HFFc6 (cell line): Measurements from ENCODE around the gene FKBP4. TPM values are rescaled to one million over a fixed set of nuclear protein-coding genes. Genes with fewer than 3 reads are reported as not detected.
"Not testable (repeated sequence)": the region's sequence is repeated elsewhere in the genome, so short reads cannot be mapped to it uniquely, and the experiment has no call there.

Experiments used
- DNase-seq: peaks from one replicate; pipeline ENCODE4 v3.0.0-alpha.2; 2018
- H3K27ac Mint-ChIP-seq: 2 replicates; pipeline ENCODE4 v1.8.0; 2020; ENCODE audit warnings: mild to moderate bottlenecking, mixed read lengths
- H3K27me3 Mint-ChIP-seq: 2 replicates; pipeline ENCODE4 v1.8.0; 2021; ENCODE audit warnings: mild to moderate bottlenecking, moderate library complexity, mixed read lengths; ENCODE audit not compliant: insufficient read depth
- H3K36me3 Mint-ChIP-seq: 2 replicates; pipeline ENCODE4 v1.8.0; 2021; ENCODE audit warnings: low read depth, mixed read lengths
- H3K4me1 Mint-ChIP-seq: 2 replicates; pipeline ENCODE4 v1.8.0; 2020; ENCODE audit warnings: low read depth, mixed read lengths
- H3K4me3 Mint-ChIP-seq: 2 replicates; pipeline ENCODE4 v1.8.0; 2020; ENCODE audit warnings: mild to moderate bottlenecking, moderate library complexity, mixed read lengths
- H3K9me3 Mint-ChIP-seq: 2 replicates; pipeline ENCODE4 v1.8.0; 2020; ENCODE audit warnings: mild to moderate bottlenecking, mixed read lengths
- total RNA-seq, 6 experiments: library from RNA; stranded (reverse); fragmentation: NEBNext Ultra II Directional; extraction: Animal tissue kit (Norgen Biotek cat#: 25700); gene quantifications; 2 replicates in 1 of 6; 3 replicates in 5 of 6; pipeline ENCODE4 v1.2.3, GENCODE V29; 2021
- TF ChIP-seq, protein P1 (sequence below): fragments of 200-600 bp; sonication (generic); IDR thresholded peaks from 2 replicates; pipeline ENCODE4 v1.5.0; 2021; ENCODE audit warnings: antibody characterized with exemption, mild to moderate bottlenecking

The FKBP4 gene
- total RNA-seq, 6 experiments from 2014 or later, result 62.3 to 105 (median 69.1) TPM

DNA sequence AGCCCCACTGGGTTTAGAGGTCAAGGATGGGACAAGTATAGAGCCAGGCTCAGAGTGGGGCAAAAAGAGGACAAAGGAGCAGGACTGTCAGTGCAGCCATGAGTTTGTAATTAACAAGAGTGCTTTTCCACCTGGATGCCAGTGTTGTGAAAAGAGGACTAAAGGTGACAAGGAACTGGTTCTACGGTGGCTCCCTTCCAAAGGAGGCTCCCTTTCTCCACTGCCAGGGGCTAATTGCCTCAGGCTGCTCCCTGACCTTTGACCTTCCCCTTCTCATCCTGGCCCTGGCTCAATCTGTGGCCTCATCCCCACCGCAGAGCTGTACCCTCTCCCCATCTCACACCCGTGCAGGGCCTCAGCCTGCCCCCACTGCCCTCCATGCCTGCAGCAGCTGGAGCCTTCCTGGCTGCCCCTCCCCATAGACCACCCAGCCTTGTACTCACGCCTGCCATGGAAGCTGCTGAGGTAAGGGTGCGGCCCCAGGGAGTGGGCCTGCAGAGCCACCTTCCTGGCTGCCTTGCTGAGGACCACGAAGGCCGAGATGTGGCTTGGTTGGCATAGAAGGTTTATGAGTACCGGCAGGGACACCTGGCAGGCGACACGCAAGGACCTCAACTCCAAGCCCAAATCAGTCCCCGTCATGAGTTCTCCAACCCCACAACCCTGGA is 24.8 kb upstream of the FKBP4 start:
- TF ChIP-seq, protein P1, sequence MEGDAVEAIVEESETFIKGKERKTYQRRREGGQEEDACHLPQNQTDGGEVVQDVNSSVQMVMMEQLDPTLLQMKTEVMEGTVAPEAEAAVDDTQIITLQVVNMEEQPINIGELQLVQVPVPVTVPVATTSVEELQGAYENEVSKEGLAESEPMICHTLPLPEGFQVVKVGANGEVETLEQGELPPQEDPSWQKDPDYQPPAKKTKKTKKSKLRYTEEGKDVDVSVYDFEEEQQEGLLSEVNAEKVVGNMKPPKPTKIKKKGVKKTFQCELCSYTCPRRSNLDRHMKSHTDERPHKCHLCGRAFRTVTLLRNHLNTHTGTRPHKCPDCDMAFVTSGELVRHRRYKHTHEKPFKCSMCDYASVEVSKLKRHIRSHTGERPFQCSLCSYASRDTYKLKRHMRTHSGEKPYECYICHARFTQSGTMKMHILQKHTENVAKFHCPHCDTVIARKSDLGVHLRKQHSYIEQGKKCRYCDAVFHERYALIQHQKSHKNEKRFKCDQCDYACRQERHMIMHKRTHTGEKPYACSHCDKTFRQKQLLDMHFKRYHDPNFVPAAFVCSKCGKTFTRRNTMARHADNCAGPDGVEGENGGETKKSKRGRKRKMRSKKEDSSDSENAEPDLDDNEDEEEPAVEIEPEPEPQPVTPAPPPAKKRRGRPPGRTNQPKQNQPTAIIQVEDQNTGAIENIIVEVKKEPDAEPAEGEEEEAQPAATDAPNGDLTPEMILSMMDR, result no peak
- Mint-ChIP-seq H3K9me3 (peaks cover 3% of the 10 kb centered on the region; the same call in 1 of the 2 replicates), H3K27me3 (peaks cover 54% of the 10 kb centered on the region), H3K27ac (no peak overlapping the region), H3K4me3 (no peak overlapping the region), H3K36me3 (no peaks in the 10 kb centered on the region), H3K4me1 (no peaks in the 10 kb centered on the region)
- DNase-seq, result no peak

DNA sequence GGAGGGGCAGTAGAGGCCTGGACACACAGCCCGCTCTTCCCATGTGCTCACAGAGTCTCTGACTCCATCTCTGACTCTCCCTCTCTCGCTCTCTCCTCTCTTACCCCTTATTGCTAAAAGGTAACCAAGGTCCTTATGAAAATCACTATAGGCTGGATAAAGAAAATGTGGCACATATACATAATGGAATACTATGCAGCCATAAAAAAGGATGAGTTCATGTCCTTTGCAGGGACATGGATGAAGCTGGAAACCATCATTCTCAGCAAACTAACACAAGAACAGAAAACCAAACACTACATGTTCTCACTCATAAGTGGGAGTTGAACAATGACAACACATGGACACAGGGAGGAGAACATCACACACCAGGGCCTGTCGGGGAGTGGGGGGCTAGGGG is 24.2 kb upstream of the FKBP4 start:
- H3K4me3 Mint-ChIP-seq, H3K27ac Mint-ChIP-seq, H3K4me1 Mint-ChIP-seq, H3K36me3 Mint-ChIP-seq, DNase-seq, H3K9me3 Mint-ChIP-seq: not testable (repeated sequence)
- peaks cover 56% of the 10 kb centered on the region for H3K27me3 Mint-ChIP-seq

DNA sequence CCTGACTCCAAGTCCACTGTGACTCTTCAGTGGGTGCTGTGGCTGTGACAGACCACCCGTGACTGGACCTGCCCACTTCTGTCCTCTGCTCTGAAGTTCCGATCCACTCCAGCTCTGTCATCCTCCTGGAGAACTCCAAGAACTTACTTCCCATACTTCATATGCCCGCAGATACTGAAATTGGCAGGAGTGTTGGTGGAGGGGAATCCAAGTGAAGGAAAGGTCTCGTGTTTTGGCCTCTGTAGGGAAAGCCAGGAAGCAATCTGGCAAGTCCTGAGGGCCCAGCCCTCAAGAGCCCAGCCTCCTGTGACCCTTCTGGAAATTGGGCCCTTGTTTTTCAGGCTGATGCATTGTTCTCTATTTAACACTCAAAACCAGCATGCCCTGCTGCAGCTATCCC is 22.4 kb upstream of the FKBP4 start:
- Mint-ChIP-seq H3K9me3 (peaks cover 3% of the 10 kb centered on the region; the same call in 1 of the 2 replicates), H3K4me3 (no peak overlapping the region), H3K27ac (no peak overlapping the region), H3K27me3 (peaks cover 63% of the 10 kb centered on the region), H3K36me3 (no peaks in the 10 kb centered on the region), H3K4me1 (no peaks in the 10 kb centered on the region)
- TF ChIP-seq, protein P1, result no peak
- no peak for DNase-seq

DNA sequence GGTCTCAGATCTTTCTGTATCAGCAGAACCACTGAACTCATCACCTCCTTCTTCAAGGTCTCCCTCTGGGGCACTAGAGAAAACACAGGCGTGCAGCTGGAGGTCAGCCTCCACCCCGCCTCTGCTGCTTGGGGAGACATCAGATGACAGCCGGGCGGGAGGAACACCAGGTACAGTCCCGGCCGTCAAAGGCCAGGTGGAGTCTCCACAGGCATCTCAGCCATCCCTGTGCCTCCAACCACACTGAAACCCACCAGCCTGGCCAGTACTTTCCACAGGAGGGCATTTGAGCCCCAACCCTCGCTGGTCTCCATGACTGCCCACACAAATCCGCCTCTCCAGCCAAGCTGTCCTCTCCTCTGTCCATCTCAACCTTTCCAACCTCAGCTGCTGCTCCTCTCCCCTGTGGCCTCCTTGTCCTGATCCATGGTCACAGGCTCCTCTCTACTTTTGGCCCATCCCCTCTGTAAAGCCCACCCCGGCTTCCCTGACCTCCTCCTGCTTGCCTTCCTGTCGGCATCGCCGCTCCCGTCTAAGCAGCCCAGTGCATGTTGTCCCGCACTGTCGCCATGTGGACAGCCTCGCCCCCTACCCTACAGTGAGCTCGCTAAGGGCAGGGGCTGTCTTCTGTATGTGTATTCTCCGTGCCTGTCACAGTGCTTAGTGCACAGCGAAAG is 21.4 kb upstream of the FKBP4 start:
- Mint-ChIP-seq H3K36me3 (no peaks in the 10 kb centered on the region), H3K4me1 (no peaks in the 10 kb centered on the region), H3K27ac (no peak overlapping the region), H3K9me3 (peaks cover 3% of the 10 kb centered on the region; the same call in 1 of the 2 replicates), H3K27me3 (peaks cover 67% of the 10 kb centered on the region), H3K4me3 (no peak overlapping the region)
- no peak for DNase-seq
- TF ChIP-seq, protein P1, result no peak

DNA sequence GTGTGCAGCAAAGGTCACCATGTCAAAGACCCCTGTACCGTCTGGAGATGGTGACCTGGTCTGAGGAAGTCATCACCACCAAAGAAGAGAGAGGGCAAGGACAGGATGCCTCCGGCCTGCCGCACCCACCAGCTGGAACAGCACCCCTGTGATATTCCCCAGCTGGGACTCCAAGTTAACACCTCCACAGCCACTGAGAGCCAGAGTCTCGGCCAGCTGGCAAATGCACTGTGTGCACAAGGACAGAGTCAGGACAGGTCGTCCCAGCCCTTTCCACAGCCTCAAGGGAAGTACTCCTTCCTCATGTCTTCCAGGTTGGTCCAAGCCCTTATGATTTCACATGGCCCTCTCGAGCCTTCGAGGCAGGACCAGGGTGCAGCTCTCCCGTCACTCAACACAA is 19.3 kb upstream of the FKBP4 start:
- DNase-seq, result no peak
- Mint-ChIP-seq H3K27me3 (peaks cover 74% of the 10 kb centered on the region), H3K9me3 (peaks cover 3% of the 10 kb centered on the region; the same call in 1 of the 2 replicates), H3K4me3 (no peak overlapping the region), H3K27ac (no peak overlapping the region), H3K4me1 (no peaks in the 10 kb centered on the region), H3K36me3 (no peaks in the 10 kb centered on the region)
- TF ChIP-seq, protein P1, result no peak

DNA sequence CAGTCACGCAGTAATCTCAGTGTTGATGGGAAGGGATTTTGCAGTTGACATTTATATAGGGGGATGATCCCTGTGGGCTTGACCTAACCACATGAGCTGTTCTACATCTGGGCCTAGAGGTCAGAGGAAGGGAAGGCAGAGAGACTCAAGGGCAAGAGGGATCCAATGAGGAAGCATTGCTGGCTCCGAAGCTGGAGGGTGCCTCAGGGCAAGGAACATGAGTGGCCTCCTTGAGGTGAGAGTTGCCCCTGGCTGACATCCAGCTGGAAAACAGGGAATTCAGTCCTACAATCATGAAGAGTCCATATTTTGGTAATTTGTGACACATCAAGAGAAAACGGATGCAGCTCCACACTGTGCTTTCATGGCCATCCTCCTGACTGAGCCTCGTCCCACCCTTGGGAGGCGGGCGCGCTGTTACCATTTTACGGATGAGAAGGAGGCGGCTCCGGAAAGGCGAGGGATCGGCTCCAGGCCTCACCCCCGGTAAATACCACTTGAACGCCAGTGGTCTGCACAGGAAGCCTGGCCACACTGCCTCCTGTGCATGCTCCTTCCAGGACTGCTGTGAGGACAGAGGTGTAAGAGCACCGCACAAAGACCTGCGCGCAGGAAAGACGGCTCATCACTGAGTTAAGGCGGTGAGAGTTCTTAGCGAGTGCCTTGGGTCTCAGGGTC is 18.5 kb upstream of the FKBP4 start:
- H3K9me3 Mint-ChIP-seq, result no peaks in the 10 kb centered on the region
- peaks cover 74% of the 10 kb centered on the region for H3K27me3 Mint-ChIP-seq
- TF ChIP-seq, protein P1, result no peak
- DNase-seq, result no peak
- no peak overlapping the region for H3K27ac Mint-ChIP-seq
- no peaks in the 10 kb centered on the region for H3K4me1 Mint-ChIP-seq
- no peak overlapping the region for H3K4me3 Mint-ChIP-seq
- H3K36me3 Mint-ChIP-seq, result no peaks in the 10 kb centered on the region
